H1 (cell line): Measurements from ENCODE around the gene KSR2. TPM values are rescaled to one million over a fixed set of nuclear protein-coding genes. Genes with fewer than 3 reads are reported as not detected.

Source experiments
- CTCF ChIA-PET: fragments of 300-600 bp; sonication (Branson Sonifier 250); formaldehyde crosslinking; loops from one replicate; lab custom pipeline; 2021; ENCODE audit not compliant: partially characterized antibody; lab: Charles Lee
- POLR2A ChIA-PET: fragments of 300-600 bp; sonication (Branson Sonifier 250); formaldehyde crosslinking; loops from one replicate; lab custom pipeline; 2021; ENCODE audit warnings: inconsistent platforms; ENCODE audit not compliant: partially characterized antibody; lab: Charles Lee
- DNase-seq, 2 experiments: peaks; one replicate each; pipeline versions ENCODE4 v3.0.0 to v3.0.0-alpha.2; 2010 to 2022; ENCODE audit warnings: low spot score in 2 of 2, low read depth in 1 of 2, mixed read lengths in 1 of 2
- FAIRE-seq: peaks from 2 replicates; lab custom pipeline; 2011; peaks lifted over from hg19 to GRCh38; lab: Jason Lieb, UNC
- H2AFZ ChIP-seq: 2 replicates; pipeline ENCODE4 v1.8.1; 2012; ENCODE audit warnings: low read length, inconsistent platforms
- H2AK5ac ChIP-seq: 2 replicates; pipeline ENCODE4 v1.6.1; 2013; ENCODE audit warnings: low read depth, low read length
- H2BK120ac ChIP-seq: replicated peaks from 2 replicates; pipeline ENCODE3; 2013; ENCODE audit warnings: low read depth, low read length, inconsistent platforms
- H2BK12ac ChIP-seq: 2 replicates; pipeline ENCODE4 v1.6.1; 2013; ENCODE audit warnings: low read depth, low read length
- H2BK15ac ChIP-seq: 2 replicates; pipeline ENCODE4 v1.6.1; 2013; ENCODE audit warnings: low read length
- H2BK20ac ChIP-seq: 2 replicates; pipeline ENCODE4 v1.6.1; 2013; ENCODE audit warnings: low read length
- H2BK5ac ChIP-seq: 2 replicates; pipeline ENCODE4 v1.6.1; 2013; ENCODE audit warnings: low read depth, low read length
- H3K14ac ChIP-seq: 2 replicates; pipeline ENCODE4 v1.6.1; 2013; ENCODE audit warnings: inconsistent platforms; ENCODE audit not compliant: insufficient read length
- H3K18ac ChIP-seq: 2 replicates; pipeline ENCODE4 v1.6.1; 2013; ENCODE audit warnings: low read length; ENCODE audit errors: extremely low read depth
- H3K23ac ChIP-seq: 2 replicates; pipeline ENCODE4 v1.6.1; 2013; ENCODE audit warnings: inconsistent platforms; ENCODE audit not compliant: insufficient read length
- H3K23me2 ChIP-seq: 2 replicates; pipeline ENCODE4 v1.6.1; 2013; ENCODE audit warnings: low read depth, low read length
- H3K27ac ChIP-seq: 2 replicates; pipeline ENCODE4 v1.6.1; 2011; ENCODE audit warnings: low read depth, low read length, inconsistent platforms
- H3K27me3 ChIP-seq, 4 experiments: replicated peaks in 1 of 4; 1 replicate in 1 of 4; 2 replicates in 3 of 4; pipeline versions ENCODE4 v1.6.1 to v1.8.1; 2011 to 2013; ENCODE audit warnings: low read length in 3 of 4, mild to moderate bottlenecking in 3 of 4, inconsistent platforms in 2 of 4, mixed read lengths in 2 of 4, moderate library complexity in 1 of 4; ENCODE audit not compliant: control insufficient read depth in 3 of 4, insufficient read depth in 3 of 4; ENCODE audit errors: extremely low read depth in 1 of 4
- H3K36me3 ChIP-seq, 4 experiments: 2 replicates each; pipeline versions ENCODE4 v1.6.1 to v1.8.1; 2011 to 2013; ENCODE audit warnings: mild to moderate bottlenecking in 4 of 4, low read length in 3 of 4, moderate library complexity in 2 of 4, control low read depth in 1 of 4, inconsistent platforms in 1 of 4; ENCODE audit not compliant: insufficient read depth in 4 of 4, control insufficient read depth in 2 of 4
- H3K4ac ChIP-seq: replicated peaks from 2 replicates; pipeline ENCODE3; 2013; ENCODE audit warnings: low read length, low read depth, mixed read lengths, inconsistent platforms; ENCODE audit not compliant: insufficient read length
- H3K4me1 ChIP-seq, 4 experiments: replicated peaks in 1 of 4; 1 replicate in 1 of 4; 2 replicates in 3 of 4; pipeline versions ENCODE4 v1.6.1 to v1.8.1; 2011 to 2013; ENCODE audit warnings: low read length in 3 of 4, inconsistent platforms in 2 of 4, mixed read lengths in 1 of 4; ENCODE audit not compliant: insufficient read depth in 4 of 4, control insufficient read depth in 3 of 4
- H3K4me2 ChIP-seq, 2 experiments: 2 replicates each; pipeline versions ENCODE4 v1.6.1 to v1.8.1; 2011 to 2013; ENCODE audit warnings: low read depth in 2 of 2, low read length in 2 of 2, control low read depth in 1 of 2, inconsistent platforms in 1 of 2, mild to moderate bottlenecking in 1 of 2; ENCODE audit not compliant: insufficient read depth in 1 of 2
- H3K4me3 ChIP-seq, 4 experiments: fragments of 200-600, 300-600 bp in 1 of 4; sonication (generic), shearing (Covaris generic), sonication (Bioruptor Twin) in 1 of 4; 2 replicates each; pipeline versions ENCODE4 v1.5.1 to v1.8.1; 2011 to 2016; ENCODE audit warnings: low read length in 4 of 4, low read depth in 3 of 4, control low read depth in 2 of 4, inconsistent platforms in 2 of 4, mild to moderate bottlenecking in 2 of 4, mixed read lengths in 1 of 4, moderate library complexity in 1 of 4; ENCODE audit not compliant: insufficient read depth in 2 of 4; ENCODE audit errors: extremely low read depth in 1 of 4
- H3K56ac ChIP-seq: replicated peaks from 2 replicates; pipeline ENCODE3; 2013; ENCODE audit warnings: low read depth, mild to moderate bottlenecking, mixed read lengths, low read length, inconsistent platforms; ENCODE audit not compliant: insufficient read length
- H3K79me1 ChIP-seq: 2 replicates; pipeline ENCODE4 v1.6.1; 2013; ENCODE audit warnings: low read depth, low read length, control low read depth
- H3K79me2 ChIP-seq, 2 experiments: 2 replicates each; pipeline versions ENCODE4 v1.6.1 to v1.8.1; 2012 to 2013; ENCODE audit warnings: low read length in 2 of 2, mild to moderate bottlenecking in 2 of 2, inconsistent platforms in 1 of 2; ENCODE audit not compliant: insufficient read depth in 2 of 2, control insufficient read depth in 1 of 2
- H3K9ac ChIP-seq, 4 experiments: replicated peaks in 1 of 4; 1 replicate in 1 of 4; 2 replicates in 3 of 4; pipeline versions ENCODE4 v1.6.1 to v1.8.1; 2011 to 2013; ENCODE audit warnings: low read depth in 3 of 4, low read length in 3 of 4, control low read depth in 2 of 4, mild to moderate bottlenecking in 2 of 4, moderate library complexity in 2 of 4, inconsistent platforms in 1 of 4; ENCODE audit errors: extremely low read depth in 1 of 4
- H3K9me3 ChIP-seq, 2 experiments: 2 replicates each; pipeline versions ENCODE4 v1.6.1 to v1.8.1; 2012 to 2013; ENCODE audit warnings: mild to moderate bottlenecking in 2 of 2, moderate library complexity in 2 of 2, control low read depth in 1 of 2, inconsistent platforms in 1 of 2, low read depth in 1 of 2, low read length in 1 of 2, mixed read lengths in 1 of 2; ENCODE audit not compliant: insufficient read depth in 2 of 2
- H4K20me1 ChIP-seq, 2 experiments: replicated peaks in 1 of 2; 2 replicates each; pipeline versions ENCODE3 to v1.8.1; 2011 to 2013; ENCODE audit warnings: inconsistent platforms in 2 of 2, low read length in 2 of 2, mild to moderate bottlenecking in 1 of 2; ENCODE audit not compliant: insufficient read depth in 2 of 2, control insufficient read depth in 1 of 2
- H4K5ac ChIP-seq: 2 replicates; pipeline ENCODE4 v1.6.1; 2013; ENCODE audit warnings: low read length, low read depth, mixed read lengths, inconsistent platforms; ENCODE audit not compliant: insufficient read length
- H4K8ac ChIP-seq: 2 replicates; pipeline ENCODE4 v1.8.0; 2013; ENCODE audit warnings: mild to moderate bottlenecking, moderate library complexity, low read length, inconsistent platforms; ENCODE audit not compliant: insufficient read depth; ENCODE audit errors: extremely low read depth
- H4K91ac ChIP-seq: replicated peaks from 2 replicates; pipeline ENCODE3; 2013; ENCODE audit warnings: low read length, mixed read lengths, inconsistent platforms; ENCODE audit not compliant: insufficient read length
- CBX5 ChIP-seq: fragments of 300-800, 300-1000 bp; sonication (generic); IDR thresholded peaks from 2 replicates; pipeline ENCODE4 v1.7.1; 2016; ENCODE audit warnings: antibody characterized with exemption, low read length, low read depth
- EZH2 ChIP-seq: fragments of 200-600 bp; sonication (generic); IDR thresholded peaks from 2 replicates; pipeline ENCODE4 v1.7.1; 2012; ENCODE audit warnings: low read depth, mild to moderate bottlenecking, moderate library complexity, low read length, inconsistent platforms; ENCODE audit not compliant: severe bottlenecking
- RAD21 ChIP-seq, 2 experiments: IDR thresholded peaks in 1 of 2; conservative IDR thresholded peaks in 1 of 2; 2 replicates each; pipeline ENCODE4 v1.6.1; 2011; ENCODE audit warnings: low read depth in 2 of 2, low read length in 2 of 2, improper control_type of control experiment in 1 of 2, inconsistent platforms in 1 of 2, mild to moderate bottlenecking in 1 of 2, moderate library complexity in 1 of 2
- WGBS, 2 experiments: shearing (Covaris generic) in 1 of 2; methylation state at CpG; one replicate each; pipeline versions ENCODE4 v1.1.6 to v1.1.7; 2013 to 2015; ENCODE audit warnings: low lambda C conversion rate in 2 of 2, mixed read lengths in 2 of 2, inconsistent platforms in 1 of 2, low coverage in 1 of 2, missing lambda C conversion rate in 1 of 2; ENCODE audit not compliant: insufficient replicate concordance in 2 of 2, insufficient coverage in 1 of 2, insufficient read length in 1 of 2; ENCODE audit errors: extremely low coverage in 1 of 2, missing lambda C conversion rate in 1 of 2; 5-methylcytosine and 5-hydroxymethylcytosine counted together
- polyA plus RNA-seq, 7 experiments: library from polyadenylated mRNA; depleted of rRNA in 3 of 7; stranded (reverse) in 5 of 7; unstranded in 2 of 7; fragments of >200 nt in 5 of 7; fragments of 200-250 nt in 2 of 7; gene quantifications; 1 replicate in 5 of 7; 2 replicates in 1 of 7; 4 replicates in 1 of 7; pipeline versions ENCODE4 v1.2.1 to v1.2.3, GENCODE V29; 2011 to 2013; ENCODE audit warnings: missing spikeins in 2 of 7, mixed read lengths in 2 of 7
- total RNA-seq: library from RNA; stranded (reverse); fragmentation: NEBNext Ultra II Directional; extraction: Animal tissue kit (Norgen Biotek cat#: 25700); gene quantifications from 2 replicates; pipeline ENCODE4 v1.2.1, GENCODE V29; 2021

KSR2 gene
- total and polyA plus RNA-seq, 2 of the 8 experiments (the other 6 are each of a cell fraction or from before 2014, with no cell fraction given), result 0.74 to 2.2 TPM

DNA sequence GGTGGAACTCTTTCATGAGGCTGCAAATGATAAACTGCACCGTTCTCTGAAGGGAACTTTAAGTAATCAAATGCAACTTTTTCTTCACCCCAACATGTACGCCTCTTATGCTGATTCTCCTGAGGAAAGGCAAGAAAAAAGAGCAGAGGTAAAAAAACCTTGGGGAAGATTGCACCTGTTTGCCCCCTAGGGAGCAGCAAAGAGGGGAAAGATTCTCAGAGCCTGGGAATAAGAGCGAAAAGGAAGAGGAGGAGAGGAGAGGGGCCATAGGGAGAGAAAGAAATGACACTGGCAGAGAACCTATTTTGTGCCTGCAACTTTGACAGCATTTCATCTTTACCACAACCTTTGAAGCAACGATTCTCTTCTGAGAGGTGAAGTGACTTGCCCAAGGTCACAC, 254.6 kb downstream of the KSR2 start:
- Histone ChIP-seq H3K14ac (no peak overlapping the region), H3K27ac (no peak overlapping the region), H3K4me1 (no peaks in the 10 kb centered on the region; a peak in 1 of 7 replicates), H2BK20ac (no peak overlapping the region), H3K23me2 (no peaks in the 10 kb centered on the region), H3K36me3 (no peaks in the 10 kb centered on the region), H3K79me2 (no peaks in the 10 kb centered on the region), H2BK15ac (no peak overlapping the region), H4K5ac (no peak overlapping the region), H2AK5ac (no peak overlapping the region), H3K27me3 (no peaks in the 10 kb centered on the region), H3K4me3 (no peak overlapping the region), H2BK12ac (no peak overlapping the region), H3K9ac (no peak overlapping the region), H4K20me1 (no peaks in the 10 kb centered on the region), H2BK120ac (no peak overlapping the region), H3K4me2 (no peak overlapping the region), H2BK5ac (no peak overlapping the region), H3K9me3 (no peaks in the 10 kb centered on the region), H3K4ac (no peak overlapping the region), H2AFZ (no peak overlapping the region), H3K79me1 (no peaks in the 10 kb centered on the region), H3K18ac (no peak overlapping the region), H3K56ac (no peak overlapping the region), H3K23ac (no peak overlapping the region), H4K91ac (no peak overlapping the region), H4K8ac (no peak overlapping the region)
- DNase-seq, result no peak
- ChIA-PET POLR2A (interaction anchor here (1.2 kb wide), 1 partner anchor 76 kb away, joined by 3 read pairs; no protein-coding TSS in a partner anchor), CTCF (interaction anchor here (0.6 to 2.3 kb wide), 5 partner anchors 10 to 830 kb away, joined by 3 to 10 read pairs (median 4); no protein-coding TSS in a partner anchor)
- WGBS, 2 experiments, result 63% methylated on average over 4 of the region's 4 CpGs; no CpG with 5 or more reads in 1 of the 2 experiments
- peak; percentile 70 for FAIRE-seq
- TF ChIP-seq EZH2 (no peak), RAD21 (IDR thresholded peaks at IDR 0.05 in 1 of 2, conservative IDR thresholded peaks at IDR 0.05 in 1 of 2; ENCODE audit: low read depth in 2 of 2, low read length in 2 of 2) (peak in 1 of 2 experiments; percentile 45; a peak in 3 of 4 replicates), CBX5 (no peak)
